GM19328 (cell line): ENCODE results near the gene PCCA.
"Not testable (repeated sequence)": the region's sequence is repeated elsewhere in the genome, so short reads cannot be mapped to it uniquely, and the experiment has no call there.

ENCODE experiments used
- ATAC-seq: cut with Tn5 transposase; IDR thresholded peaks from one replicate; pipeline ENCODE4 v1.9.1; 2021; ENCODE audit warnings: mild to moderate bottlenecking, moderate library complexity; ENCODE audit not compliant: unreplicated experiment

PCCA gene

DNA sequence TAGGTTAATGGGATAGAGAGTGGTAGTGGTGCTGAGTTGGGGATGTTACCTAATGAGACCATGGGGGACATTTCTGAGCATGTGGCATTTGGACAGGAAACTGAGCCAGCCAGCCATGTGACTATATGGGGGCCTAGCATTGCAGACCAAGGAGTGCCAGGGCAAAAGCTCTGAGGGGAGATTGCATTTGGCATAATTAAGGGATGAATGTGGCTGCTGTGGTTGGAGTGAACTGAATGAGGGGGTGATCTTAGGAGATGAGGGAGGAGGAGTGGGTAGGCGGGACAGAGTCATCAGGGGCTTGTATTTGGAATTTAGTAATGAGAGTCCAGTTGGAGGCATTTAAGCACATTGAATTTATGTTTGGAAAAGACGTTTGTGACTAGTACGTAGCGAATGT, 6.6 kb downstream of the PCCA start:
- no peak for ATAC-seq

DNA sequence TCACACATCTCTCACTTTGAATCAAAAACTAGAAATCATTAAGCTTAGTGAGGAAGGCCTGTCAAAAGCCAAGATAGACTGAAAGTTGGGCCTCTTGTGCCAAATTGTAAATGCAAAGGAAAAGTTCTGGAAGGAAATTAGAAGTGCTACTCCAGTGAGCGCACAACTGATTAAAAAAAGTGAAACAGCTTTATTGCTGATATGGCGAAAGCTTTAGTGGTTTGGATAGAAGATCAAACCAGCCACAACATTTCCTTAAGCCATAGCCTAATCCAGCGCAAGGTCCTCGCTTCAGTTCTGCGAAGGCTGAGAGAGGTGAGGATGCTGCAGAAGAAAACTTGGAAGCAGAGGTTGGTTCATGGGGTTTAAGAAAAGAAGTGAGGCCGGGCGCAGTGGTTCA, 7.6 kb downstream of the PCCA start:
- ATAC-seq: no peak

DNA sequence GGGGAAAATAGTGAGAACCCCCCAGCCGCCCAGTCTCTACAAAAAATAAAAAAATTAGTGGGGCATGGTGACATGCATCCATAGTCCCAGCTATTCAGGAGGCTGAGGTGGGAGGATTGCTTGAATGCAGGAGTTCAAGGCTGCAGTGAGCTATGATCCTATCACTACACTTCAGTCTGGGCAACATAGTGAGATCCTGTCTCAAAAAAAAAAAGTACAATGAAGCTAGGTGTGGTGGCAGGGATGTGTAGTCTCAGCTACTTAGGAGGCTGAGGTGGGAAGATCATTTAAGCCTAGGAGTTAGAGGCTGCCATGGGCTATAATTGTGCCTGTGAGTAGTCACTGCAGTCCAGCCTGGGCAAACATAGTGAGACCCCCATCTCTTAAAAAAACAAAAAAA, 8.9 kb downstream of the PCCA start:
- ATAC-seq: no peak

GRCh38 chr13:100098445-100099116, 9.7 kb downstream of the PCCA start:
- ATAC-seq: no peak

DNA sequence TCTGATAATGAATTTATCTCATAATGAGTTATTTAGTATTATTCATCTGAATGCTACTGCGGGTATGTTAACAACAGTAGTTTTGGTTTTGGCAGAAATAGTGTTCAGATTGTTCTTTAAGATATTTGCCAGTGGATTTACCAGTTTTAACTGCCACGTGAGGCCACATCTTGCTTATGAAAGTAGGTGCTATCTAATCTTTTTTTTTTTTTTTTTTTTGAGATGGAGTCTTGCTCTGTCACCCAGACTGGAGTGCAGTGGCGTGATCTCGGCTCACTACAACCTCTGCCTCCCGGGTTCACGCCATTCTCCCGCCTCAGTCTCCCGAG, 10.2 kb downstream of the PCCA start:
- ATAC-seq: not testable (repeated sequence)

- no peak for ATAC-seq
Measured at GRCh38 chr13:100100115-100100879, 11.4 kb downstream of the PCCA start.

DNA sequence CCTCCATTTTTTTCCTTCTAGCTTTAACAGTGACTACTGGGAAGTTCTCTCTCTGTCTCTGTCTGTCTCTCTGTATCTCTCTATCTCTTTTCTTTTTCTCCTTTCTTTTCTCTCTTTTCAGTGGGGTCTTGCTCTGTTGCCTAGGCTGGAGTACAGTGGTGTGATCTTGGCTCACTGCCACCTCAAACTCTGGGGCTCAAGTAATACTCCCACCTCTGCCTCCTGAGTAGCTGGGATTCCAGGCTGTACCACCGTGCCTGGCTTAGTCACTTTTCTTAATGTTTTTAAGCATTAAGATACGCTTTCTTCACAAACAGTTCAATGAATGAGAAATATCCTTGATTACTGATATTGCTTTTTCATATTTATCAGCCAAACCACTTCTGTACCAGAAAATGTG, 13.1 kb downstream of the PCCA start:
- no peak for ATAC-seq

- ATAC-seq: no peak
Measured at GRCh38 chr13:100106005-100106404, 17.1 kb downstream of the PCCA start.

DNA sequence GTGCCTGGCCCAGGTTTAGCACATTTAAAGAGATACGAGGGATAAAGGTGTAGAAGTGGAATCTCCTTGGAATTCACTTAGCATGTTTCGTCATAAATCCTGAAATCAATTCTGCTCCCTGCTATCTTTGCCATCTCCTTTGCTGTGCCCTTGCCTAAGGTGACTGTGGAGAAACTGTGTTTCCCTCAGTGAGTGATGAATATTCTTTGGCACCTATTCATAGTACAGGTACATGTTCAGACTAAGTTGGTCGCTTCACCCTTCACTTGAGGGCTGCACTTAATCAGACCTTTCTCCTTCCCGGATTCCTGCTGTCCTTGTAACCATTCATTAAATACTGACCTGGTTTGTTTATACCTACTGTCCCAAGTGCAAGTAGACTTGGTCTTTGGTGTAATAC, 17.8 kb downstream of the PCCA start:
- no peak for ATAC-seq

DNA sequence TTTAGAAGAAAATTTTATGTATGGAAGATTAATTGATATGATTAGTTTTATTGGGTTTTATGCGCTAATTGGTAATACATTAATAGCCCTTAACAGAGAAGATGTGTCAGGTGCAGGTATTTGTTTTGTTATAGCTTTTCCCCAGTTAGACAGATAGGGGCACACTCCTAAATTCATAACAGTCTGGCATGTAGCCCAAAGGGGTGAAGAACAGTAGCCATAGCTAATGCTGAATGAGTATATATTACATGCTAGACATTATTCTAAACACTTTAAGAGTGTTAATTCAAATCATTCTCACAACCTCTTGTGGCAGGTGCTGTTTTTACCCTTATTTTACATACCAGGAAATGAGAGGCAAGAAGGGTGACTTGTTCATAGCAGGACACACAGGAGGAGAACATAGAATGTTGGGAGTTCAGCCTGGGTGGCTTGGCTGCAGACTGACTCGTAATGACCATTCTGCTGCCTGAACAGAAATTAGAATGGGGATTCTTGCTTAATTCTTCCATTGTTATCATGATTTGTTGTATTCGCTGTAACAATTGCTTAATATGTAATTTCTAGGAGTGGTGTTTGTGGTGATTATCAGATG, 20.1 kb downstream of the PCCA start:
- no peak for ATAC-seq

DNA sequence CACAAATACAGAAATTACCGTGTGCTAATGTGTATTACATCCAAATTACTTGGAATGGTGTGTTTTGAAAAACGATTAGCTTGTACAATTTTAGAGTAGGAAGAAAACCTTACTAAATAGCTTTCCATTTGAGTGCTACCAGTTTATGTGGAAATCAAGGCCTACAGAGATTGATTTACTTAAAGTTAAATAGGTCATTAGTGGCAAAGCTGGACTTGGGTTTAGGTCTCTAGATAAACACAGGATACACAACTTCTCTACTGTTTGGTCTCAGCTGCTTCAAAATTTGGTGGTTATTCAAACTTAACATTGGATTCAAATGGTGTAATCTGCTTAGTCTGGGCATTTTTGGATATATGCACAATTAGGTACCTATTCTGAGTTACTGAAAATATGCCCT, 21.4 kb downstream of the PCCA start:
- no peak for ATAC-seq

DNA sequence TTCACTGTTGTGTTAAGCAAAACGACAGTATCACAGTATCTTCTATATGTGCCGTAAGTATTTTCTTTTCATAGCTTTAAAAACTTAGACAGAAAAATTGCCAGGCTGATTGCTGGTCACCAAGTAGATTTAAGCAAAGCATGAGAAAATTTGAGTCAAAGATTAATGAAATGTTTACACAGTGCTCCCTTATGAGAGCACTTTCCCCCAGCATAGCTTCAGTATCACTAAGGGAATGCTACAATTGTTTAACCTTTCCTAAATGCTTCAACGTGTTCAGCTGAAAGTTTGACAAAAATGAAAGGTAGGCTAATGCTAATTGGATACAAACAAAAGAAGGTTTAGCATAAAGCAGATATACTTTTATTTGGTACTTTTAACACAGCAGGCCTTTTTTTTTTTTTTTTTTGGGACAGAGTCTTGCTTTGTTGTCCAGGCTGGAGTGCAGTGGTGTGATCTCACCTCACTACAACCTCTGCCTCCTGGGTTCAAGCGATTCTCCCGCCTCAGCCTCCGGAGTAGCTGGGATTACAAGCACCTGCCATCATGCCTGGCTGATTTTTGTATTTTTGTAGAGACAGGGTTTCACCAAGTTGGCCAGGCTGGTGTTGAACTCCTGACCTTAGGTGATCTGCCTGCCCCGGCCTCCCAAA, 23.4 kb downstream of the PCCA start:
- no peak for ATAC-seq

- ATAC-seq: no peak
Measured at GRCh38 chr13:100115693-100116254, 26.9 kb downstream of the PCCA start.

- no peak for ATAC-seq
Measured at GRCh38 chr13:100124265-100124664, 35.4 kb downstream of the PCCA start.

- ATAC-seq: no peak
Measured at GRCh38 chr13:100125946-100126345, 37.1 kb downstream of the PCCA start.

- no peak for ATAC-seq
Measured at GRCh38 chr13:100128373-100128772, 39.5 kb downstream of the PCCA start.

GRCh38 chr13:100128838-100129237, 39.9 kb downstream of the PCCA start:
- ATAC-seq: no peak

GRCh38 chr13:100129605-100130004, 40.7 kb downstream of the PCCA start:
- ATAC-seq: peak; percentile 78

GRCh38 chr13:100130092-100130491, 41.2 kb downstream of the PCCA start:
- no peak for ATAC-seq

DNA sequence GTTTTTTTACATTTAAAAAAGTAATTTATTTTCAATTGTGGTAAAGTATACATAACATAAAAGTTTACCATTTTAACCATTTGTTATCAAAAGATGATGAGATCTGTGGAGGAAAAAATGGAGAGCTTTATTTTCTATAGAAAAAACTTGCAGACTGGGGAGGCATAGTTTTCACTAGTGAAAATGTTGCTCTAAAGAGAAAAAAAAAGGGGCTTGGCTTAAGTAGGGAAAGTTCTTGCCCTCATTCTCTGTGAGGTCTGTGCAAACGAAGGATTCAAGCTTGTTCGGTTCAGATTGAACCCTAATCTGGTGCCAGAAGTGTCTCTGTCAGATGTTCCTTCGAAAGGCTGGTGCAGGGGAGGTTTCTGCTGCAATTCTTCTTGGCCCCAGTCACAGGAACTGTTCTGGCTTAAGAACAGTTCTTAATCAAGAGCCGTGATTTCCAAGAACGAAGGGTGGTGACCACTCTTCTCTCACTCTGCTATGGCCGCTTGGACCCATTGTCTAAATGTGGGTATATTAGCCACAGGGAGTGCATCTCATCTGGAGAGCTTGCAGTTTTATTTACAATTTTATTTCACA, 42.1 kb downstream of the PCCA start:
- no peak for ATAC-seq
